Bronchial epithelial cell (primary cell): Measurements from ENCODE around the gene GPR119. TPM values are rescaled to one million over a fixed set of nuclear protein-coding genes. Genes with fewer than 3 reads are reported as not detected.
"Not testable (repeated sequence)": the region's sequence is repeated elsewhere in the genome, so short reads cannot be mapped to it uniquely, and the experiment has no call there.

Experiments
- DNase-seq: peaks from one replicate; pipeline ENCODE4 v3.0.0-alpha.2; 2010; ENCODE audit warnings: low read depth
- FAIRE-seq: peaks from 2 replicates; lab custom pipeline; 2011; peaks lifted over from hg19 to GRCh38; lab: Jason Lieb, UNC
- H3K27me3 ChIP-seq: 2 replicates; pipeline ENCODE4 v1.5.1; 2011; ENCODE audit warnings: low read length; ENCODE audit not compliant: control insufficient read depth, insufficient read depth
- H3K36me3 ChIP-seq: 2 replicates; pipeline ENCODE4 v1.5.1; 2011; ENCODE audit warnings: low read length; ENCODE audit not compliant: control insufficient read depth, insufficient read depth
- H3K4me3 ChIP-seq: 2 replicates; pipeline ENCODE4 v1.5.1; 2011; ENCODE audit warnings: mild to moderate bottlenecking, low read depth, low read length, control low read depth
- CTCF ChIP-seq: IDR thresholded peaks from 2 replicates; pipeline ENCODE4 v1.5.1; 2011; ENCODE audit warnings: mild to moderate bottlenecking, moderate library complexity, low read length, control low read depth, inconsistent platforms; ENCODE audit not compliant: insufficient read depth, severe bottlenecking
- total RNA-seq: library from RNA; depleted of rRNA; stranded (reverse); fragments of >200 nt; gene quantifications from 2 replicates; pipeline ENCODE4 v1.2.1, GENCODE V29; 2014

GPR119 gene
- not detected in 2 replicates for total RNA-seq

DNA sequence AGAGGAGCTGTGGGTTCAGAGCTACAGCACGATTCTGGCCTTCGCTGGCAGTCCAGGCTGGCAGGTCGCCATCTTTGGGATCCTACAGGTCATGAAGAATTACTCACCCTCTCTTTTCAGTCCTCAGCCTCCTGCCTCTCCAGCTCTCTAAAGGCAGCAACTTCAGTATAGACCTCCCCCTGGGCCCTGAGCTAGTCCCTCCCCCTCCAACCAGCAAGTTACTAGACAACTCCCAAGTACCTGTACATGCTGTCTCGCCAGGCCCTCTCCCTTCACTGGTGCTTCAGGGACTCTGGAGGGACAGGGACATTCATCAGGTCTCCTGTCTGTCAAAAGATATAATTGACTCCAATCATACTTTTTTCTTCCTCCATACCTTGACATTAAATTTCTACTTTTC is at the start of gene GPR119:
Gene GPR119 (minus strand): TSS at position 155 of the 400 bp plus-strand sequence. CDS start 227 bp downstream, outside the sequence.
- FAIRE-seq (no peak), DNase-seq (no peak)
- H3K4me3 ChIP-seq: no peak within 1 kb of the TSS
- no peak for TF ChIP-seq CTCF
- H3K36me3 ChIP-seq: no peaks in the 10 kb centered on the region
- no peaks in the 10 kb centered on the region for H3K27me3 ChIP-seq

GRCh38 chrX:130429236-130429635 is 43.8 kb upstream of the GPR119 start:
- not testable (repeated sequence) for DNase-seq, FAIRE-seq, H3K36me3 ChIP-seq, H3K4me3 ChIP-seq, H3K27me3 ChIP-seq

- Histone ChIP-seq H3K27me3 (no peaks in the 10 kb centered on the region), H3K4me3 (no peak overlapping the region), H3K36me3 (no peaks in the 10 kb centered on the region)
- TF ChIP-seq CTCF: no peak
- FAIRE-seq (no peak), DNase-seq (no peak)
Observed at GRCh38 chrX:130426531-130426930, 41.1 kb upstream of the GPR119 start.

- FAIRE-seq (no peak), DNase-seq (no peak)
- no peak for TF ChIP-seq CTCF
- H3K27me3 ChIP-seq: no peaks in the 10 kb centered on the region
- no peak overlapping the region for H3K4me3 ChIP-seq
- no peaks in the 10 kb centered on the region for H3K36me3 ChIP-seq
Observed at GRCh38 chrX:130419263-130419662, 33.8 kb upstream of the GPR119 start.

GRCh38 chrX:130418740-130419139 is 33.3 kb upstream of the GPR119 start:
- Histone ChIP-seq H3K4me3 (no peak overlapping the region), H3K27me3 (no peaks in the 10 kb centered on the region), H3K36me3 (no peaks in the 10 kb centered on the region)
- FAIRE-seq (no peak), DNase-seq (no peak)
- TF ChIP-seq CTCF: no peak

DNA sequence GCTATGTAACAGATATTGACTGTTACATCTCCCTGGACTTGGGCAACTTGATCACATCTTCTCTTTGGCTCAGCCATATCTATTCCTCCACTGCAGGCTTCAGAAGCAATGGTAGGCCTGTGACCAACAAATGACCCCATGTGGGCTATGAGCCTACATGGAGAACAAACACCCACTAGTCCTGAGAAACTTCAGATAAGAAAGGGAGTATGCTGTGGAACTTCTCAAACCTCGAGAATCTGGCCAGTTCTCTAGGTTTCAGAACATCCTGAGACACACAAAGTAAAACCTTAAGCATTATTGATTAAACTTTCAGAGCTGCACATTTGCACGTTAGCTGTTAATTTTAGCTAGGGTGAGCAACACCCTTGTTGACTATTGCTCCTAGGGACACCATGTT is 32.6 kb upstream of the GPR119 start:
- H3K27me3 ChIP-seq: no peaks in the 10 kb centered on the region
- TF ChIP-seq CTCF: no peak
- H3K4me3 ChIP-seq: no peak overlapping the region
- no peaks in the 10 kb centered on the region for H3K36me3 ChIP-seq
- FAIRE-seq (no peak), DNase-seq (no peak)
